GM06990 (cell line): Measurements from ENCODE around the gene TMEM150C.
A peak's percentile ranks its signal among the peaks of the same experiment; 100 is the strongest.
"Not testable (repeated sequence)": the region's sequence is repeated elsewhere in the genome, so short reads cannot be mapped to it uniquely, and the experiment has no call there.

Source experiments
- DNase-seq: peaks from one replicate; pipeline ENCODE4 v3.0.0-alpha.2; 2011; ENCODE audit not compliant: insufficient read length; ENCODE audit errors: extremely low read depth
- H3K27me3 ChIP-seq: replicated peaks from 2 replicates; pipeline ENCODE4 v1.6.0; 2011; ENCODE audit warnings: low read length; ENCODE audit not compliant: control insufficient read depth, insufficient read depth
- H3K36me3 ChIP-seq: 2 replicates; pipeline ENCODE4 v1.5.1; 2011; ENCODE audit warnings: low read length; ENCODE audit not compliant: control insufficient read depth, insufficient read depth
- H3K4me3 ChIP-seq: replicated peaks from 2 replicates; pipeline ENCODE4 v1.5.1; 2011; ENCODE audit warnings: low read depth, mild to moderate bottlenecking, control low read depth, low read length
- CTCF ChIP-seq: IDR thresholded peaks from 2 replicates; pipeline ENCODE4 v1.5.1; 2011; ENCODE audit warnings: low read length, control low read depth, mild to moderate bottlenecking, inconsistent platforms; ENCODE audit not compliant: insufficient read depth, poor library complexity, severe bottlenecking

TMEM150C gene

GRCh38 chr4:82569076-82569475 lies 7.3 kb upstream of the TMEM150C start:
- no peak for DNase-seq
- H3K4me3 ChIP-seq: no peak overlapping the region
- no peaks in the 10 kb centered on the region; the same call in 1 of the 2 replicates for H3K27me3 ChIP-seq
- TF ChIP-seq CTCF: no peak
- H3K36me3 ChIP-seq: no peaks in the 10 kb centered on the region

GRCh38 chr4:82567444-82567843 lies 5.7 kb upstream of the TMEM150C start:
- DNase-seq: no peak
- Histone ChIP-seq H3K27me3 (peaks cover under 1% of the 10 kb centered on the region), H3K36me3 (no peaks in the 10 kb centered on the region), H3K4me3 (no peak overlapping the region)
- no peak for TF ChIP-seq CTCF

- no peak overlapping the region for H3K4me3 ChIP-seq
Measured at GRCh38 chr4:82562564-82562854, 721 bp upstream of the TMEM150C start.

GRCh38 chr4:82560853-82561785 lies 669 bp downstream of the TMEM150C start:
- Histone ChIP-seq H3K27me3 (peaks cover 4% of the 10 kb centered on the region; the same call in 1 of the 2 replicates), H3K4me3 (no peak overlapping the region), H3K36me3 (no peaks in the 10 kb centered on the region)
- no peak for TF ChIP-seq CTCF
- no peak for DNase-seq

More at GRCh38 chr4:82562564-82562854, 721 bp upstream of the TMEM150C start:
- TF ChIP-seq CTCF: peak; percentile 11
- H3K36me3 ChIP-seq: no peaks in the 10 kb centered on the region
- DNase-seq: no peak
- peaks cover 4% of the 10 kb centered on the region; the same call in 1 of the 2 replicates for H3K27me3 ChIP-seq

- TF ChIP-seq CTCF: no peak
- Histone ChIP-seq H3K27me3 (peaks cover 4% of the 10 kb centered on the region; the same call in 1 of the 2 replicates), H3K4me3 (no peak overlapping the region), H3K36me3 (no peaks in the 10 kb centered on the region)
- no peak for DNase-seq
Measured at GRCh38 chr4:82559735-82560120, 2.1 kb downstream of the TMEM150C start.

- H3K36me3 ChIP-seq, H3K27me3 ChIP-seq, H3K4me3 ChIP-seq, DNase-seq: not testable (repeated sequence)
Measured at GRCh38 chr4:82559090-82559734, 2.6 kb downstream of the TMEM150C start.
